GM18508 (cell line): ENCODE measurements around the gene GBF1.

Experiments used
- ATAC-seq: cut with Tn5 transposase; IDR thresholded peaks from one replicate; pipeline ENCODE4 v1.9.1; 2021; ENCODE audit warnings: moderate number of reproducible peaks; ENCODE audit not compliant: insufficient read depth, unreplicated experiment

The GBF1 gene

GRCh38 chr10:102264371-102264770 is 19.0 kb downstream of the GBF1 start:
- no peak for ATAC-seq

GRCh38 chr10:102266670-102267069 is 21.3 kb downstream of the GBF1 start:
- no peak for ATAC-seq

GRCh38 chr10:102267748-102268147 is 22.4 kb downstream of the GBF1 start:
- no peak for ATAC-seq

DNA sequence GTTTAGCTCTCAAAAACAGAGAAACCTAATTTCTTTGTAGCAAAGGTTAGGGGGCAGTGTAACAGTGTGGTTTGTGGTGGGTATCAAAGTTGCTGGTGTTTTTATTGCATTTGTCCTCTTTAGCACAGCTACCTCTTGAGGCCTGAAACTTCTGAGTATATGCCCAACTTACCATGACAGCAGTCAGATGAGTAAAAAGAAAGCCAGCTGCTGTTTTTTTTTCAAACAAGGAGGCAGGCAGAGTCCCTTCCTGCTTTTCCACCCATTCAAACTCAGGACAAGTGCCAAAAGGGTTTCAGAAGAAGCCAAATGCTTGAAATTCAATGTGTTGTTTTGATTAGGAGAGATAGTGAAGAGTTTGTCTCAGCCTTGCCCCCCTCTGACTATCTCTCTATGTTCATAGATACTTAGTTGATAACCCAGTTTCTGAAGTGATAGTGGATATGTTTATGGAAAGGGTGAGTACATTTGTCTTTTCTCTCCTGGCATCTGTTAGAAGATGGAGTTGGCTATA is 23.1 kb downstream of the GBF1 start:
- ATAC-seq: no peak

- no peak for ATAC-seq
Observed at GRCh38 chr10:102269017-102269416, 23.7 kb downstream of the GBF1 start.

DNA sequence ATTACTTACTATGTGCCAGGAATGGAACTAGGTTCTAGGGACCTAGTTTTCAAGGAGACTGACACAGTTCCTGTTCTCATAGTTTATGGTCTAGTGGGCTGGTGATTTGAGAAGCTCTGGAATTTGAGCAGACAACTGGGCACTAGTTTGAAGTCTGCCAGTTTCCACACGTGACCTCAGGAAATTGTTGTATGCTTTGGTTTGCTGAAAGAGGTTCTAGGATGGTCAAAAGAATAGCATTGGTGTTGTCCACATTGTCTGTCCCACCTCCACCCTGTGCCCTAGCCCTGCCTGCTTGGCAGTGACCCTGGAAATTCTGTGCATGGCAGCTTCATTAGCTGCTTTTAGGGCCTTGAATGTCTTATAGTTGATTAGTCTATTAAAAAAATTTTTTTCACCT is 28.7 kb downstream of the GBF1 start:
- no peak for ATAC-seq

DNA sequence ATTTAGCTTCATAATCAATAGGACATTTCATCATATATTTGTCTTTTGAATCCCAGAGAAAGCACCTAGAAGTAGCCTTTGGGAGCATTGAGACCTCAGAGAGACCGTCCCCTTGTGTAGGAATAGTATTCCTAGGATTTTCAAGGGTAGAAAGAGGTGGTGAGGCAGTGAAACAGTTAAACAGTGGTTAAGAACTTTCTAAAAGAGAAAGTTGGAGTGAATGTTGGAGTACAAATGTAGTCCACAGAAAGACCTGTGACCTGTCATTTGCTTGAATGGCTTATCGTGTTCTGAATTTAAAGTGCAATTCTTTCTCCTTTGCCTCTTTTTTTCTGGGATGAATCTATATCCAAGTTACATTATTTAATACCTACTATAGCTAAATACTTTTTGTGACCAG is 30.0 kb downstream of the GBF1 start:
- ATAC-seq: no peak

- no peak for ATAC-seq
Observed at GRCh38 chr10:102279104-102279503, 33.8 kb downstream of the GBF1 start.

GRCh38 chr10:102280397-102281101 is 35.2 kb downstream of the GBF1 start:
- no peak for ATAC-seq

DNA sequence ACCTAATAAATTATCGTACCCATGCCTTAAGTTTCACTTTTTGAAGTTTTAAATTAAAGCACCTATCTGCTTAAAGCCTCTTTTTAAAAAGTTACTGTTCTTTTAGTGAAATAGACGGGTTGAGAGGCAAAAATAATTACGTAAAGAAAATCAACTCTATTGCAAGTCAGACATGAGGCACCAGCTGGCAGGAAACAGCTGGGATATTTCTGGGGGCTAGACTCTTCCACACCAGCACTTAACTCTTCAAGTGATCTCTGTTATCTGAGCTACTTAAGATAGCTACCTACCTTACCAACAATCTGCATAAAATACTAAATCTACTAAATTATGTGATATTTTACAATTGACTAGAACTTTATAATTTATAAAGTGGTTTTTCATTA is 35.8 kb downstream of the GBF1 start:
- no peak for ATAC-seq

- no peak for ATAC-seq
Observed at GRCh38 chr10:102283488-102283887, 38.2 kb downstream of the GBF1 start.

DNA sequence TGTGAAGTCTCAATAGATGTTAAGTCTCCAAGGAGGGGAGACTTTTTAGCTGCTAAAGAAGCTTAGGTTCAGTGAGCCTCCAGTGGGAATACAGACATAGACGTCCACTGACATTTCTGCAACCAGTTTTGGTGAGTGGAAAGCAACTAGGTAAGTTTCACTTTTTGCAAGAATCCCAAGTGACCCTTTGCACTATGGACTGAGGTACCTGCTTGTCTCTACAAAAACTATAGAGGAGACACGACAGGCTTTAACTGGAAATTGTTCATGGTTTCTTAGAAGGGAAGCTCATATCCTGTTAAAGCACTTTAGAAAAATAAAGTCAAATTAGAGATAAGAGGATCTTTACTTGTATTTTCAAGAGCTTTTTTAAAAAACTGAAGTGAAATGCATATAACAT is 38.6 kb downstream of the GBF1 start:
- ATAC-seq: no peak

DNA sequence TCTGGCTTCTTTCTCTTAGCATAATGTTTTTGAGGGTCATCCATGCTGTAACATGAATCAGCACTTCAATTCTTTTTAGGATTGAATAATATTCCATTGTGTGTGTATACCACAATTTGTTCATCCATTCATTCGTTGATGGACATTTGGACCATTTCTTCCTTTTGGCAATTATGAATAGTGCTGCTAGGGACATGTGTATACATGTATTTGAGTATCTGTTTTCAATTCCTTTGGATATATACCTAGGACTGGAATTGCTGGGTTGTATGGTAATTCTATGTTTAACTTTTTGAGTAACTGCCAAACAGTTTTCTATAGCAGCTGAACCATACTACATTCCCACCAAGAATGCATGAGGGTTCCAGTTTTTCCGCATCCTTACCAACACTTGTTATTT is 39.2 kb downstream of the GBF1 start:
- no peak for ATAC-seq

GRCh38 chr10:102285133-102285532 is 39.8 kb downstream of the GBF1 start:
- ATAC-seq: no peak

- no peak for ATAC-seq
Observed at GRCh38 chr10:102286216-102286615, 40.9 kb downstream of the GBF1 start.

DNA sequence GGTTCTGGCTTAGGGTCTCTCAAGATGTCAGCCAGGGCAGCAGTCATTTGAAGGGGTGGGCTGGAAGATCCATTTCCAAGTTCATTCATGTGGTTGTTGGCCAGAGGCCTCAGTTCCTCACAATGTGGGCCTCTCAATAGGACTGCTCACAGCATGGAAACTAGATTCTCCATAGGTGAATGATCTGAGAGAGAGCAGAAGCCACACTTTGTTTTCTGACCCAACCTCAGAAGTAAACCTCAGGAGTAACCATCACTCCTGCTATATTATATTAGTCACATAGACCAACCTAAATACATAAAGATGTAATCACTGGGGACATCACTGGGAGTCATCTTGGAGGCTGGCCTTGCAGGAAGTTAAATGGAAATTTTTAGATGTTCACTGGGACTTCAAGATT is 42.2 kb downstream of the GBF1 start:
- no peak for ATAC-seq

DNA sequence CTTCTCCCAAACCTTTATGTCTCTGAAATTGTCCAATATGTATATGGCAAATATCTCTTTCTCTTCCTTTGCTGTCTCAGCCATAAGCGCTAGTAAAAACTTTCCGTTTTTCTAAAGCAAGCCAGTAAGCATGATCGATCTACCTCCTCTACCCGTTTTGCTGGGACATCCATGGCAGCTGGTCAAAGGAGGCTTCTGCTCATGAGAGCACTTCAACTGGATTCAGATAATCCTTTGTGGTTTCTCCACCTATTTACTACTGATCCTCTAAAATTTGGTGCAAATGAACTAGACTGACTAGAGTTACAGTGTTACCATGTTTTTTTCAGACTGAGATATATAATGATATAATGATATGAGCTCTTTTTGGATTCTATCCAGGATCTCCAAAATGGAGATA is 42.7 kb downstream of the GBF1 start:
- no peak for ATAC-seq

- no peak for ATAC-seq
Observed at GRCh38 chr10:102289356-102289755, 44.0 kb downstream of the GBF1 start.

- ATAC-seq: no peak
Observed at GRCh38 chr10:102289840-102290239, 44.5 kb downstream of the GBF1 start.

DNA sequence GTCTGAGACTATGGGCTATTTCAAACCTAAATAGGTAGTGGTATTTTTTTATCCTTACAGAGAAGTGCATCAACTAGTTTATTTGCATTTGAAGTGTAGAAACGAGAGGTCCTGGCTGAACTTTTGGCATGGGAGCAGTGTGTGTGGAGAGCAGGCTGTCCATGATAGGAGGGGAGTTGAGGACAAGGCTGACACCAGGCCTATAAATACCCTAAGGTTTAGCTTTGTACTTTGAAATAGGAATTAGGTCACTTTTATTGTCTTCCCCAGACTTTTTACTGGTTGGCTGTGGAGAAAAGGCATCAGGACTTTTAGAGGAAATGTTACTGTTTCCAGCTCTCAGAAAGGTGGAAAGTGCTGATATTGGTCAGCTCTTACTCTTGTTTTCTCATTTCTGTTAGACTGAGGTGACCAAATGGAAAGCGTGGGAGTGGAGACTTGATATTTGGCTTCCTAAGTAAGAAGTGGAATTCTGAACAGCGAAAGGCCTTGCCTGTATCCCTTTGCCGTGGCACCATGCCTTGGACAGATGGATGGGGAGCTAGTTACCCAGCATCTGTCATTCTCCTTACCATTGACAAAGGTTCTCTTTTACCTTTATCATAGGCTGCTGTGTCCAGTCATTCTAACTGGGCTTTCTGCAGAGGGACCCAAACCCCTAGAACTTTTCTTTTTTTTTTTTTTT is 46.0 kb downstream of the GBF1 start:
- no peak for ATAC-seq

- no peak for ATAC-seq
Observed at GRCh38 chr10:102297101-102297500, 51.8 kb downstream of the GBF1 start.

- ATAC-seq: no peak
Observed at GRCh38 chr10:102298899-102299298, 53.6 kb downstream of the GBF1 start.
